H9 (cell line): ENCODE results near the gene NEGR1. TPM values are rescaled to one million over a fixed set of nuclear protein-coding genes. Genes with fewer than 3 reads are reported as not detected.

Experiments
- DNase-seq: peaks from one replicate; pipeline ENCODE4 v3.0.0-alpha.2; 2017
- H2AFZ ChIP-seq: one replicate; pipeline ENCODE4 v1.6.1; 2013; ENCODE audit warnings: mild to moderate bottlenecking, low read length, control low read depth, moderate library complexity
- H2AK5ac ChIP-seq: 2 replicates; pipeline ENCODE4 v1.6.1; 2013; ENCODE audit warnings: low read length, control low read depth, mixed read lengths; ENCODE audit not compliant: insufficient read length
- H2BK120ac ChIP-seq: one replicate; pipeline ENCODE4 v1.6.1; 2013; ENCODE audit warnings: low read depth, mild to moderate bottlenecking, low read length, control low read depth, inconsistent platforms; ENCODE audit not compliant: poor library complexity, severe bottlenecking
- H2BK12ac ChIP-seq: 2 replicates; pipeline ENCODE4 v1.6.1; 2013; ENCODE audit warnings: low read length, control low read depth, mixed read lengths, low read depth; ENCODE audit not compliant: insufficient read length
- H2BK15ac ChIP-seq: 2 replicates; pipeline ENCODE4 v1.6.1; 2013; ENCODE audit warnings: low read depth, low read length, control low read depth
- H2BK20ac ChIP-seq: one replicate; pipeline ENCODE4 v1.6.1; 2013; ENCODE audit warnings: low read depth, mild to moderate bottlenecking, low read length, control low read depth, inconsistent platforms; ENCODE audit not compliant: poor library complexity, severe bottlenecking
- H2BK5ac ChIP-seq: 2 replicates; pipeline ENCODE4 v1.6.1; 2013; ENCODE audit warnings: low read length, control low read depth, mixed read lengths; ENCODE audit not compliant: insufficient read length
- H3K14ac ChIP-seq: 2 replicates; pipeline ENCODE4 v1.6.1; 2013; ENCODE audit warnings: low read length, control low read depth; ENCODE audit not compliant: insufficient read depth
- H3K18ac ChIP-seq: 2 replicates; pipeline ENCODE4 v1.6.1; 2013; ENCODE audit warnings: low read depth, mild to moderate bottlenecking, mixed read lengths, low read length, control low read depth; ENCODE audit not compliant: insufficient read length
- H3K23ac ChIP-seq: 2 replicates; pipeline ENCODE4 v1.6.1; 2013; ENCODE audit warnings: low read length, control low read depth, mixed read lengths, low read depth; ENCODE audit not compliant: insufficient read length
- H3K23me2 ChIP-seq: 2 replicates; pipeline ENCODE4 v1.6.1; 2013; ENCODE audit warnings: low read depth, mild to moderate bottlenecking, mixed read lengths, low read length, control low read depth; ENCODE audit not compliant: insufficient read length, poor library complexity, severe bottlenecking
- H3K27ac ChIP-seq: 2 replicates; pipeline ENCODE4 v1.5.1; 2013; ENCODE audit warnings: low read length, control low read depth, mixed read lengths, low read depth; ENCODE audit not compliant: insufficient read length
- H3K27me3 ChIP-seq: 2 replicates; pipeline ENCODE4 v1.6.1; 2013; ENCODE audit warnings: low read length, control low read depth, inconsistent platforms; ENCODE audit not compliant: insufficient read depth
- H3K4ac ChIP-seq: 2 replicates; pipeline ENCODE4 v1.6.1; 2013; ENCODE audit warnings: low read depth, mild to moderate bottlenecking, control low read depth, inconsistent platforms, low read length, moderate library complexity
- H3K4me1 ChIP-seq: 2 replicates; pipeline ENCODE4 v1.6.1; 2013; ENCODE audit warnings: low read length, control low read depth, inconsistent platforms; ENCODE audit not compliant: insufficient read depth
- H3K4me2 ChIP-seq: 2 replicates; pipeline ENCODE4 v1.6.1; 2013; ENCODE audit warnings: low read length, control low read depth, mixed read lengths; ENCODE audit not compliant: insufficient read length, insufficient read depth
- H3K56ac ChIP-seq: 2 replicates; pipeline ENCODE4 v1.6.1; 2013; ENCODE audit warnings: low read depth, mild to moderate bottlenecking, mixed read lengths, low read length, control low read depth; ENCODE audit not compliant: insufficient read length
- H3K79me1 ChIP-seq: 2 replicates; pipeline ENCODE4 v1.6.1; 2013; ENCODE audit warnings: low read depth, mild to moderate bottlenecking, moderate library complexity, low read length, control low read depth, inconsistent platforms; ENCODE audit not compliant: insufficient read depth, poor library complexity, severe bottlenecking
- H3K79me2 ChIP-seq: 2 replicates; pipeline ENCODE4 v1.6.1; 2013; ENCODE audit warnings: low read length, control low read depth, inconsistent platforms; ENCODE audit not compliant: insufficient read depth
- H3K9ac ChIP-seq: 2 replicates; pipeline ENCODE4 v1.6.1; 2013; ENCODE audit warnings: low read length, control low read depth, mixed read lengths; ENCODE audit not compliant: insufficient read length; ENCODE audit errors: extremely low read depth
- H3K9me3 ChIP-seq: one replicate; pipeline ENCODE4 v1.6.1; 2013; ENCODE audit warnings: low read depth, low read length, inconsistent platforms; ENCODE audit not compliant: control insufficient read depth
- H3T11ph ChIP-seq: one replicate; pipeline ENCODE4 v1.6.1; 2013; ENCODE audit warnings: mild to moderate bottlenecking, low read length, control low read depth, inconsistent platforms
- H4K20me1 ChIP-seq: one replicate; pipeline ENCODE4 v1.6.1; 2013; ENCODE audit not compliant: control insufficient read depth, insufficient read length, insufficient read depth
- H4K5ac ChIP-seq: 2 replicates; pipeline ENCODE4 v1.6.1; 2013; ENCODE audit warnings: low read depth, mild to moderate bottlenecking, mixed read lengths, low read length, control low read depth; ENCODE audit not compliant: insufficient read length
- H4K8ac ChIP-seq: replicated peaks from 2 replicates; pipeline ENCODE4 v1.6.1; 2013; ENCODE audit warnings: low read length, control low read depth, mixed read lengths, low read depth; ENCODE audit not compliant: insufficient read length
- H4K91ac ChIP-seq: 2 replicates; pipeline ENCODE4 v1.6.1; 2013; ENCODE audit warnings: low read depth, mild to moderate bottlenecking, moderate library complexity, mixed read lengths, low read length, control low read depth; ENCODE audit not compliant: insufficient read length
- H3K27ac Mint-ChIP-seq, 3 experiments: 2 replicates in 2 of 3; 3 replicates in 1 of 3; pipeline ENCODE4 v1.8.0; 2020 to 2021; ENCODE audit warnings: mixed read lengths in 3 of 3, mild to moderate bottlenecking in 1 of 3, moderate library complexity in 1 of 3
- H3K27me3 Mint-ChIP-seq: 2 replicates; pipeline ENCODE4 v1.8.0; 2021; ENCODE audit warnings: low read depth, mild to moderate bottlenecking, moderate library complexity, mixed read lengths
- H3K36me3 Mint-ChIP-seq, 3 experiments: 2 replicates in 2 of 3; 3 replicates in 1 of 3; pipeline ENCODE4 v1.8.0; 2020 to 2021; ENCODE audit warnings: low read depth in 3 of 3, mixed read lengths in 3 of 3; ENCODE audit not compliant: insufficient read depth in 1 of 3
- H3K4me1 Mint-ChIP-seq, 2 experiments: 2 replicates each; pipeline ENCODE4 v1.8.0; 2020; ENCODE audit warnings: mixed read lengths in 2 of 2
- H3K4me3 Mint-ChIP-seq, 2 experiments: 2 replicates in 1 of 2; 3 replicates in 1 of 2; pipeline ENCODE4 v1.8.0; 2020 to 2021; ENCODE audit warnings: mild to moderate bottlenecking in 2 of 2, mixed read lengths in 2 of 2, moderate library complexity in 1 of 2
- H3K9me3 Mint-ChIP-seq, 2 experiments: 2 replicates in 1 of 2; 3 replicates in 1 of 2; pipeline ENCODE4 v1.8.0; 2020; ENCODE audit warnings: mild to moderate bottlenecking in 2 of 2, mixed read lengths in 2 of 2, moderate library complexity in 1 of 2
- CTCF ChIP-seq: fragments of 200-600 bp; sonication (generic); conservative IDR thresholded peaks from 3 replicates; pipeline ENCODE4 v1.8.0; 2021; ENCODE audit warnings: antibody characterized with exemption, mild to moderate bottlenecking
- WGBS: extraction: QIAGEN DNeasy Blood & Tissue Kit; methylation state at CpG from one replicate; pipeline ENCODE4 v1.1.7; 2013; ENCODE audit warnings: missing lambda C conversion rate, low lambda C conversion rate, mixed read lengths; ENCODE audit not compliant: insufficient read length; ENCODE audit errors: extremely low coverage; 5-methylcytosine and 5-hydroxymethylcytosine counted together
- total RNA-seq: library from RNA; stranded (reverse); gene quantifications from 2 replicates; pipeline ENCODE4 v1.2.1, GENCODE V29; 2021

Gene NEGR1
- total RNA-seq, 1 experiment from 2014 or later: 0.13 TPM

- Histone ChIP-seq H3K4ac (no peak overlapping the region), H3K4me2 (no peak overlapping the region), H2BK15ac (no peak overlapping the region), H2BK120ac (no peak overlapping the region), H3K23ac (no peak overlapping the region), H3K18ac (no peak overlapping the region), H3K9me3 (no peaks in the 10 kb centered on the region), H3K27me3 (no peaks in the 10 kb centered on the region), H3K27ac (no peak overlapping the region), H3K79me1 (no peaks in the 10 kb centered on the region), H3K9ac (no peak overlapping the region), H4K8ac (no peak overlapping the region), H4K91ac (no peak overlapping the region), H3K4me1 (no peaks in the 10 kb centered on the region), H3K14ac (no peak overlapping the region), H2BK12ac (no peak overlapping the region), H4K20me1 (no peaks in the 10 kb centered on the region), H2BK5ac (no peak overlapping the region), H3K23me2 (no peaks in the 10 kb centered on the region), H4K5ac (no peak overlapping the region), H2AFZ (no peak overlapping the region), H2BK20ac (no peak overlapping the region), H3K56ac (no peak overlapping the region), H3T11ph (no peak overlapping the region), H2AK5ac (no peak overlapping the region), H3K79me2 (no peaks in the 10 kb centered on the region)
- Mint-ChIP-seq H3K4me1 (peaks cover 3 to 4% of the 10 kb centered on the region in 2 experiments; a peak in 2 of 4 replicates), H3K4me3 (no peak overlapping the region), H3K27ac (no peak overlapping the region), H3K9me3 (no peaks in the 10 kb centered on the region), H3K36me3 (no peaks in the 10 kb centered on the region), H3K27me3 (no peaks in the 10 kb centered on the region)
- no peak for TF ChIP-seq CTCF
- no CpG with 5 or more reads among the region's 1 CpG for WGBS
- no peak for DNase-seq
Observed at GRCh38 chr1:71774705-71775104, 507.6 kb downstream of the NEGR1 start.
